ENCODE data around the gene BLVRB. TPM values are rescaled to one million over a fixed set of nuclear protein-coding genes. Genes with fewer than 3 reads are reported as not detected.
A peak's percentile ranks its signal among the peaks of the same experiment; 100 is the strongest.

BLVRB gene
- total RNA-seq, 3 donors from 2014 or later = 70.9 to 87.6 (median 76.8) TPM

DNA sequence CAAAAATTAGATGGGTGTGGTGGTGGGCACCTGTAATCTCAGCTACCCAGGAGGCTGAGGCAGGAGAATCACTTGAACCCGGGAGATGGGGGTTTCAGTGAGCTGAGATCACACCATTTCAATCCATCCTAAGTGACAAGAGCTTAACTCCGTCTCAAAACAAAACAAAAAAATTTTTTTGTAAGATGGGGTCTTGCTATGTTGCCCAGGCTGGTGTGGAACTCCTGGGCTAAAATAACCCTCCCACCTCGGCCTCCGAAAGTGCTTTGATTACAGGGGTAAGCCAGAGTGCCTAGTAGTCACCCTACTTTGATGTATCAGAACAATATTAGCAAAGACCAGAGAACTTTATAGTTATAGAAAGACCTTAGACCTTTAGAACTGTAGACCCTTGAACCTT is 9.2 kb upstream of the BLVRB start:
- H3K9me3 ChIP-seq = no peaks in the 10 kb centered on the region
- ATAC-seq (no peak), DNase-seq (no peak)
- no peak overlapping the region for H3K4me3 ChIP-seq
- TF ChIP-seq, protein P1, sequence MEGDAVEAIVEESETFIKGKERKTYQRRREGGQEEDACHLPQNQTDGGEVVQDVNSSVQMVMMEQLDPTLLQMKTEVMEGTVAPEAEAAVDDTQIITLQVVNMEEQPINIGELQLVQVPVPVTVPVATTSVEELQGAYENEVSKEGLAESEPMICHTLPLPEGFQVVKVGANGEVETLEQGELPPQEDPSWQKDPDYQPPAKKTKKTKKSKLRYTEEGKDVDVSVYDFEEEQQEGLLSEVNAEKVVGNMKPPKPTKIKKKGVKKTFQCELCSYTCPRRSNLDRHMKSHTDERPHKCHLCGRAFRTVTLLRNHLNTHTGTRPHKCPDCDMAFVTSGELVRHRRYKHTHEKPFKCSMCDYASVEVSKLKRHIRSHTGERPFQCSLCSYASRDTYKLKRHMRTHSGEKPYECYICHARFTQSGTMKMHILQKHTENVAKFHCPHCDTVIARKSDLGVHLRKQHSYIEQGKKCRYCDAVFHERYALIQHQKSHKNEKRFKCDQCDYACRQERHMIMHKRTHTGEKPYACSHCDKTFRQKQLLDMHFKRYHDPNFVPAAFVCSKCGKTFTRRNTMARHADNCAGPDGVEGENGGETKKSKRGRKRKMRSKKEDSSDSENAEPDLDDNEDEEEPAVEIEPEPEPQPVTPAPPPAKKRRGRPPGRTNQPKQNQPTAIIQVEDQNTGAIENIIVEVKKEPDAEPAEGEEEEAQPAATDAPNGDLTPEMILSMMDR (IDR thresholded peaks at IDR 0.05) = no peak
- intact Hi-C loops (cut with DNase I, micrococcal nuclease) = no loop called here
- H3K36me3 ChIP-seq (ENCODE audit: low read depth) = no peaks in the 10 kb centered on the region
- H3K4me1 ChIP-seq (ENCODE audit: low read depth) = no peaks in the 10 kb centered on the region

DNA sequence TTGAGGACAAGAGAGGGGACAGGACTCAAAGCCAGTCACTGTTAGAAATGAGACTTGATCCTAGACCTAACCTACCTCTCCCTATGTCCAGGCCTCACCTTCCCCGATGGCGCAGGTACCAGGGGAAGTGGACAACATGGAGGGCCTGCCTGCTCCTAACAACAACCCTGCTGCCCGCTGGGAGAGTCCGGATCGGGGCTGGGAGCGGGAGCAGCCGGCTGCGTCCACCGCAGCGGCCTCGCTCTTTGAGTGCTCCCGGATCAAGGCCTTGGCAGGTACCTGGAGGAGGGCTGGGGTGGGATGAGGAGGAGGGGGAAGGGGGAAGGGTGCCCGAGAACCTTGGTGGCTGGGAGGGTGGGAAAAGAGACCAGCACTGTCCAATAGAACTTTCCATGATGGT is 7.0 kb upstream of the BLVRB start:
- Histone ChIP-seq H3K4me3 (no peak overlapping the region), H3K4me1 (ENCODE audit: low read depth) (no peaks in the 10 kb centered on the region), H3K36me3 (ENCODE audit: low read depth) (no peaks in the 10 kb centered on the region), H3K9me3 (no peaks in the 10 kb centered on the region)
- intact Hi-C loops (cut with DNase I, micrococcal nuclease) = no loop called here
- TF ChIP-seq, protein P1 (IDR thresholded peaks at IDR 0.05) = no peak
- ATAC-seq = no peak
- DNase-seq = no peak

DNA sequence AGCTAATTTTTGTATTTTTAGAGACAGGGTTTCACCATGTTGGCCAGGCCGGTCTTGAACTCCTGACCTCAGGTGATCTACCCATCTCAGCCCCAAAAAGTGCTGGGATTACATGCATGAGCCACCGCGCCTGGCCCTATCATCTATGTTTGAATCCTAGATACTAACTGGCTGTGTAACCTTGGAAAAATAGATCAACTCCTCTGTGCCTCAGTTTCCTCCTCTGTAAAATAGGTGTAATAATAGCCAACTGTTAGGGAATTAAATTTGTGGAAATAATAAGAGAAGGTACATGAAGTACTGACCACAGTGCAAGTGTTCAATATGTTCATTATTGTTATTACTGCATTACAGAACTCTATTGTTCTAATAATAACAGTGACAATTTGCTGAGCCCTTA is 5.6 kb upstream of the BLVRB start:
- no peaks in the 10 kb centered on the region for H3K36me3 ChIP-seq (ENCODE audit: low read depth)
- peaks cover 11% of the 10 kb centered on the region for H3K4me1 ChIP-seq (ENCODE audit: low read depth)
- TF ChIP-seq, protein P1 (IDR thresholded peaks at IDR 0.05) = no peak
- H3K4me3 ChIP-seq = no peak overlapping the region
- H3K9me3 ChIP-seq = no peaks in the 10 kb centered on the region
- intact Hi-C loops (cut with DNase I, micrococcal nuclease) = no loop called here
- ATAC-seq = no peak
- no peak for DNase-seq

DNA sequence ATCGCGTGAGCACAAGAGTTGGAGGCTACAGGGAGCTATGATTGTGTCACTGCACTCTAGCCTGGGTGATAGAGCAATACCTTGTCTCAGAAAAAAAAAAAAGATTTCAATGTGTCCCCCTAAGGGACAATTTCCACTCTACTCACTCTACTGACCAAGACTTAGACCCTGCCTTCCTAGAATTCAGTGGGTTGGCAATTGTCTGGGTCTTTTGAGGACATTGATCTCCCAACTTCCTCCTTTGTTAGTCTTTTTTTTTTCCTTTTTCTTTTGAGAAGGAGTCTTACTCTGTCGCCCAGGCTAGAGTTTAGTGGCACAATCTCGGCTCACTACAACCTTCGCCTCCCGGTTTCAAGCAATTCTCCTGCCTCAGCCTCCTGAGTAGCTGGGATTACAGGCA is 3.5 kb upstream of the BLVRB start:
- no peak overlapping the region for H3K4me3 ChIP-seq
- intact Hi-C loops (cut with DNase I, micrococcal nuclease) = no loop called here
- TF ChIP-seq, protein P1 (IDR thresholded peaks at IDR 0.05) = no peak
- no peak for DNase-seq
- H3K9me3 ChIP-seq = no peaks in the 10 kb centered on the region
- peaks cover 4% of the 10 kb centered on the region for H3K36me3 ChIP-seq (ENCODE audit: low read depth)
- no peak for ATAC-seq
- peaks cover 24% of the 10 kb centered on the region for H3K4me1 ChIP-seq (ENCODE audit: low read depth)

DNA sequence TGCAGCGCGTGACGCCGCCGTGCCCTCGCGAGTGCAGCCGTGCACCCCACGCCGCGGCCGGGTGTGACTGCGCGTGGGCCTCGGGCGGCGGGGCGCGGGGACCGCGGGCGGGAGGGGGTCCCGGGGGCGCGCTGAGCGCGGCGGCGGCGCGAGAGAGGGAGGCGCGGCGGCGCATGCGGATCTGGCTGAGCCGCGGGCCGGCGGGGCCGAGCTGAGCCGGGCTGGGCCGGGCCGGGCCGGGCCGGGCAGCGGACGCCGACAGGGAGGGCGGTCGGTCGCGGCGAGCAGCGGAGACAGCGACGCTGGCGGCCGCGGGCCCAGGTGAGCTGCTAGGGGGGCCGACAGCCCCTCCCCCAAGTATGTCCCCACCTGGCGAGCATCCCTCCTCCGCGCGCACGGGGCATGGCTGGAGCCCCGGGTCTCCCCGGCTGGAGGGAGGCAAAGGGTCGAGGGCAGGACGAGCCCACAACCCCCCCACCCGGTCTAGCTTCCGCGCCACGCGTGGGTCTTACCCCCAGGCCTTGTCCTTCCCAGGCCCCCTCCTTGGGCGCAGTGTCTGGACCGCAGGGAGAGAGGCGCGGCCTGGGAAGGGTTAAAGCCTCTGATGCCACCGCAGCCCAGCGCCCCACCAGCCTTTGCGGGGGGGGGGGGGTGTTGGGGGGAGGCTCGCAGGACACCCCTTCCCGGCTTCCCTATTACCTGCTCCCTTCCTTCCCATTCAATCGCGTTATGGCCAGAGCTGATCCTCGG is 1.6 kb upstream of the BLVRB start, which contains the start of gene SPTBN4:
TSS of gene SPTBN4 (plus strand) at position 17 of the 750 bp plus-strand sequence. CDS start 5,621 bp downstream, outside the sequence.
- TF ChIP-seq, protein P1 (IDR thresholded peaks at IDR 0.05) = no peak
- Histone ChIP-seq H3K36me3 (ENCODE audit: low read depth) (peaks cover 4% of the 10 kb centered on the region), H3K4me1 (ENCODE audit: low read depth) (peaks cover 24% of the 10 kb centered on the region), H3K9me3 (no peaks in the 10 kb centered on the region), H3K4me3 (peak within 1 kb of the TSS; percentile 64)
- peak in 2 of 3 donors; percentile 49 to 64 for DNase-seq
- ATAC-seq = no peak
- intact Hi-C loops (cut with DNase I, micrococcal nuclease) = no loop called here

Data from mucosa of descending colon (tissue), 3 donors.